ENCODE measurements around the gene LMF1.

DNA sequence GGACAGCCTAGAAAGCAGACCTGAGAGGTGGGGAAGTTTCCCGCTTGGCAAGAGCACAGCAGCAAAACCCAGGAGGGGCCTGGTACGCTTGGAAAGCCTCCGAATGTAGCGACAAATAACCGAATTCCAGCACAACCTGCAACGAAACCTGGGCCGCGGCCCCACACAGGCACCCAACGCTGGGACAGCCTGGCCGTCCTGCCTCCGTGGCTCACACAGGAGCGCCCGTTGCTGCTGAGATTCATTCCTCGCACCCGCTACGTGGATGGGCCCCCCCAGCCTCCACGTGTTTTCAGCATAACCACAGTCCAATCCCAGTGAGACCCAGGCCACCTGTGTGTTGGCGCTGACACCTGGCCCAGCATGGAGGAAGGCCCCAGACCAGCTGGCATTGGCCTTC lies 42.9 kb downstream of the LMF1 start:
- TF ChIP-seq POLR2A (IDR thresholded peaks at IDR 0.05; ENCODE audit: borderline replicate concordance, extremely low read depth, insufficient read depth, insufficient read length) (no peak), SP1 (IDR thresholded peaks at IDR 0.05; ENCODE audit: low read depth) (no peak), JUND (IDR thresholded peaks at IDR 0.05) (no peak), POLR2AphosphoS5 (IDR thresholded peaks at IDR 0.05; ENCODE audit: low read depth, low read length) (no peak), EZH2 (IDR thresholded peaks at IDR 0.05) (no peak), SIN3A (IDR thresholded peaks at IDR 0.05; ENCODE audit: low read depth) (no peak), YY1 (IDR thresholded peaks at IDR 0.05; ENCODE audit: extremely low read depth, insufficient replicate concordance, low read depth, low read length) (no peak), RAD21 (IDR thresholded peaks at IDR 0.05; ENCODE audit: low read depth) (no peak), EZH2phosphoT487 (IDR thresholded peaks at IDR 0.05; ENCODE audit: borderline replicate concordance) (no peak)
- TF ChIP-seq, protein P1, sequence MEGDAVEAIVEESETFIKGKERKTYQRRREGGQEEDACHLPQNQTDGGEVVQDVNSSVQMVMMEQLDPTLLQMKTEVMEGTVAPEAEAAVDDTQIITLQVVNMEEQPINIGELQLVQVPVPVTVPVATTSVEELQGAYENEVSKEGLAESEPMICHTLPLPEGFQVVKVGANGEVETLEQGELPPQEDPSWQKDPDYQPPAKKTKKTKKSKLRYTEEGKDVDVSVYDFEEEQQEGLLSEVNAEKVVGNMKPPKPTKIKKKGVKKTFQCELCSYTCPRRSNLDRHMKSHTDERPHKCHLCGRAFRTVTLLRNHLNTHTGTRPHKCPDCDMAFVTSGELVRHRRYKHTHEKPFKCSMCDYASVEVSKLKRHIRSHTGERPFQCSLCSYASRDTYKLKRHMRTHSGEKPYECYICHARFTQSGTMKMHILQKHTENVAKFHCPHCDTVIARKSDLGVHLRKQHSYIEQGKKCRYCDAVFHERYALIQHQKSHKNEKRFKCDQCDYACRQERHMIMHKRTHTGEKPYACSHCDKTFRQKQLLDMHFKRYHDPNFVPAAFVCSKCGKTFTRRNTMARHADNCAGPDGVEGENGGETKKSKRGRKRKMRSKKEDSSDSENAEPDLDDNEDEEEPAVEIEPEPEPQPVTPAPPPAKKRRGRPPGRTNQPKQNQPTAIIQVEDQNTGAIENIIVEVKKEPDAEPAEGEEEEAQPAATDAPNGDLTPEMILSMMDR (IDR thresholded peaks at IDR 0.05 in 2 of 3, conservative IDR thresholded peaks at IDR 0.05 in 1 of 3; ENCODE audit: borderline replicate concordance in 1 of 3, insufficient read depth in 1 of 3, low read depth in 2 of 3, low read length in 2 of 3), result no peak
- TF ChIP-seq, protein P2, sequence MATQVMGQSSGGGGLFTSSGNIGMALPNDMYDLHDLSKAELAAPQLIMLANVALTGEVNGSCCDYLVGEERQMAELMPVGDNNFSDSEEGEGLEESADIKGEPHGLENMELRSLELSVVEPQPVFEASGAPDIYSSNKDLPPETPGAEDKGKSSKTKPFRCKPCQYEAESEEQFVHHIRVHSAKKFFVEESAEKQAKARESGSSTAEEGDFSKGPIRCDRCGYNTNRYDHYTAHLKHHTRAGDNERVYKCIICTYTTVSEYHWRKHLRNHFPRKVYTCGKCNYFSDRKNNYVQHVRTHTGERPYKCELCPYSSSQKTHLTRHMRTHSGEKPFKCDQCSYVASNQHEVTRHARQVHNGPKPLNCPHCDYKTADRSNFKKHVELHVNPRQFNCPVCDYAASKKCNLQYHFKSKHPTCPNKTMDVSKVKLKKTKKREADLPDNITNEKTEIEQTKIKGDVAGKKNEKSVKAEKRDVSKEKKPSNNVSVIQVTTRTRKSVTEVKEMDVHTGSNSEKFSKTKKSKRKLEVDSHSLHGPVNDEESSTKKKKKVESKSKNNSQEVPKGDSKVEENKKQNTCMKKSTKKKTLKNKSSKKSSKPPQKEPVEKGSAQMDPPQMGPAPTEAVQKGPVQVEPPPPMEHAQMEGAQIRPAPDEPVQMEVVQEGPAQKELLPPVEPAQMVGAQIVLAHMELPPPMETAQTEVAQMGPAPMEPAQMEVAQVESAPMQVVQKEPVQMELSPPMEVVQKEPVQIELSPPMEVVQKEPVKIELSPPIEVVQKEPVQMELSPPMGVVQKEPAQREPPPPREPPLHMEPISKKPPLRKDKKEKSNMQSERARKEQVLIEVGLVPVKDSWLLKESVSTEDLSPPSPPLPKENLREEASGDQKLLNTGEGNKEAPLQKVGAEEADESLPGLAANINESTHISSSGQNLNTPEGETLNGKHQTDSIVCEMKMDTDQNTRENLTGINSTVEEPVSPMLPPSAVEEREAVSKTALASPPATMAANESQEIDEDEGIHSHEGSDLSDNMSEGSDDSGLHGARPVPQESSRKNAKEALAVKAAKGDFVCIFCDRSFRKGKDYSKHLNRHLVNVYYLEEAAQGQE (IDR thresholded peaks at IDR 0.05; ENCODE audit: low read depth), result no peak
- TF ChIP-seq, protein P3, sequence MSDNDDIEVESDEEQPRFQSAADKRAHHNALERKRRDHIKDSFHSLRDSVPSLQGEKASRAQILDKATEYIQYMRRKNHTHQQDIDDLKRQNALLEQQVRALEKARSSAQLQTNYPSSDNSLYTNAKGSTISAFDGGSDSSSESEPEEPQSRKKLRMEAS (IDR thresholded peaks at IDR 0.05), result no peak

All from HCT116 (cell line).